ENCODE measurements around the gene PIP5K1B.

PIP5K1B gene

GRCh38 chr9:68897577-68898145 is 192.6 kb downstream of the PIP5K1B start:
- no peak overlapping the region for H3K4me2 ChIP-seq (ENCODE audit: insufficient read depth, low read length)
- no peak overlapping the region for H3K4me3 ChIP-seq (ENCODE audit: low read depth in 1 of 2, low read length in 2 of 2)
- H3K4me1 ChIP-seq (ENCODE audit: insufficient read depth, low read length): peaks cover 33% of the 10 kb centered on the region
- H3K79me2 ChIP-seq (ENCODE audit: insufficient read depth, low read length): no peaks in the 10 kb centered on the region
- H3K27me3 ChIP-seq (ENCODE audit: insufficient read depth, low read length, poor library complexity): no peaks in the 10 kb centered on the region
- H3K36me3 ChIP-seq (ENCODE audit: insufficient read depth, low read length): no peaks in the 10 kb centered on the region
- no peaks in the 10 kb centered on the region for H4K20me1 ChIP-seq (ENCODE audit: insufficient read depth, low read length)
- peak overlapping the region; percentile 96 for H3K27ac ChIP-seq (ENCODE audit: low read length)
- no peak overlapping the region for H3K9ac ChIP-seq (ENCODE audit: low read depth, low read length)
- TF ChIP-seq EZH2 (IDR thresholded peaks at IDR 0.05; ENCODE audit: borderline replicate concordance, low read depth, low read length, severe bottlenecking): no peak
- TF ChIP-seq CTCF (IDR thresholded peaks at IDR 0.05; ENCODE audit: borderline replicate concordance, extremely low read depth, low read length, poor library complexity, severe bottlenecking): no peak
- DNase-seq (no peak), ATAC-seq (ENCODE audit: insufficient read depth, low read depth) (no peak)
- H2AFZ ChIP-seq (ENCODE audit: low read depth, low read length): no peak overlapping the region
- no peaks in the 10 kb centered on the region for H3K9me3 ChIP-seq (ENCODE audit: insufficient read depth, low read length, severe bottlenecking)

GRCh38 chr9:68898781-68899439 is 193.9 kb downstream of the PIP5K1B start:
- no peaks in the 10 kb centered on the region for H4K20me1 ChIP-seq (ENCODE audit: insufficient read depth, low read length)
- DNase-seq: no peak
- H3K27me3 ChIP-seq (ENCODE audit: insufficient read depth, low read length, poor library complexity): no peaks in the 10 kb centered on the region
- no peaks in the 10 kb centered on the region for H3K9me3 ChIP-seq (ENCODE audit: insufficient read depth, low read length, severe bottlenecking)
- H3K9ac ChIP-seq (ENCODE audit: low read depth, low read length): no peak overlapping the region
- no peak for ATAC-seq (ENCODE audit: insufficient read depth, low read depth)
- H2AFZ ChIP-seq (ENCODE audit: low read depth, low read length): no peak overlapping the region
- no peak for TF ChIP-seq EZH2 (IDR thresholded peaks at IDR 0.05; ENCODE audit: borderline replicate concordance, low read depth, low read length, severe bottlenecking)
- TF ChIP-seq CTCF (IDR thresholded peaks at IDR 0.05; ENCODE audit: borderline replicate concordance, extremely low read depth, low read length, poor library complexity, severe bottlenecking): no peak
- no peaks in the 10 kb centered on the region for H3K36me3 ChIP-seq (ENCODE audit: insufficient read depth, low read length)
- no peak overlapping the region for H3K4me3 ChIP-seq (ENCODE audit: low read depth in 1 of 2, low read length in 2 of 2)
- no peaks in the 10 kb centered on the region for H3K79me2 ChIP-seq (ENCODE audit: insufficient read depth, low read length)
- H3K4me2 ChIP-seq (ENCODE audit: insufficient read depth, low read length): no peak overlapping the region
- no peak overlapping the region for H3K27ac ChIP-seq (ENCODE audit: low read length)
- peaks cover 33% of the 10 kb centered on the region for H3K4me1 ChIP-seq (ENCODE audit: insufficient read depth, low read length)

DNA sequence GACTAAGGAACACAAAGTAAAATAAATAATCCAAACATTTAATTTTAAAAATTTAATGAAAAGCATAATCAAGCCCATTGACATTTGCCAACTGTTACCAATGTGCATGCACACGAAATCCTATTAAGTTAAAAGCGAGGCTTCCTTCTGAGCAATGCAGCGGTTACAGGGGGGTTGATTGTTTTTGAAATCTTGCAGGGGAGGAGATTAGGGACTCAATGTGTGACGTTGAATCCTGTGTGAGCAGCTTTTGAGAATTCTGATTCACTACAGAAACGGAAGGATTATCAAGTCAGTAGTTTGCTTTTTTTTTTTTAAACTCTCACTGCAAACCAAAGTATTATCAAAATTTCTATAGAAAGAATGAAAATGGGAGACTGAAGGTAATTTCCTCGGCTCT is 199.4 kb downstream of the PIP5K1B start:
- no peak for TF ChIP-seq EZH2 (IDR thresholded peaks at IDR 0.05; ENCODE audit: borderline replicate concordance, low read depth, low read length, severe bottlenecking)
- no peak for TF ChIP-seq CTCF (IDR thresholded peaks at IDR 0.05; ENCODE audit: borderline replicate concordance, extremely low read depth, low read length, poor library complexity, severe bottlenecking)
- Histone ChIP-seq H3K9ac (ENCODE audit: low read depth, low read length) (no peak overlapping the region), H4K20me1 (ENCODE audit: insufficient read depth, low read length) (no peaks in the 10 kb centered on the region), H3K9me3 (ENCODE audit: insufficient read depth, low read length, severe bottlenecking) (no peaks in the 10 kb centered on the region), H3K4me1 (ENCODE audit: insufficient read depth, low read length) (peaks cover 6% of the 10 kb centered on the region; the same call in 1 of the 2 replicates), H3K27ac (ENCODE audit: low read length) (no peak overlapping the region), H2AFZ (ENCODE audit: low read depth, low read length) (no peak overlapping the region), H3K4me3 (ENCODE audit: low read depth in 1 of 2, low read length in 2 of 2) (no peak overlapping the region), H3K36me3 (ENCODE audit: insufficient read depth, low read length) (no peaks in the 10 kb centered on the region), H3K27me3 (ENCODE audit: insufficient read depth, low read length, poor library complexity) (no peaks in the 10 kb centered on the region), H3K79me2 (ENCODE audit: insufficient read depth, low read length) (no peaks in the 10 kb centered on the region), H3K4me2 (ENCODE audit: insufficient read depth, low read length) (no peak overlapping the region)
- ATAC-seq (ENCODE audit: insufficient read depth, low read depth) (no peak), DNase-seq (no peak)
